ENCODE data around the gene SMAD3. TPM values are rescaled to one million over a fixed set of nuclear protein-coding genes. Genes with fewer than 3 reads are reported as not detected.

SMAD3 gene
- total RNA-seq (163 and 177 TPM in 2 replicates), polyA plus RNA-seq (55.9 and 60.3 TPM in 2 replicates), polyA minus RNA-seq (56.8 and 107 TPM in 2 replicates)
- total RNA-seq (2013) = 40.1 TPM

- Histone ChIP-seq H2AFZ (ENCODE audit: insufficient read depth, low read depth, low read length, poor library complexity, severe bottlenecking) (peak within 1 kb of the TSS; percentile 93), H3K4me2 (replicated peaks; ENCODE audit: low read depth, low read length, poor library complexity, severe bottlenecking) (peak within 1 kb of the TSS; percentile 96), H3K27ac (ENCODE audit: low read length in 2 of 2) (peak within 1 kb of the TSS; percentile 58 to 79), H3K27me3 (replicated peaks in 1 of 4; ENCODE audit: control extremely low read depth in 1 of 4, control insufficient read depth in 3 of 4, insufficient read depth in 4 of 4, low read length in 3 of 4) (no peaks in the 10 kb centered on the region), H4K20me1 (ENCODE audit: control insufficient read depth, insufficient read depth, low read length, poor library complexity, severe bottlenecking) (peaks cover 46% of the 10 kb centered on the region), H3K9ac (ENCODE audit: low read length) (peak within 1 kb of the TSS; percentile 91), H3K9me3 (ENCODE audit: control extremely low read depth in 1 of 3, control insufficient read depth in 2 of 3, insufficient read depth in 1 of 3, low read length in 2 of 3) (no peaks in the 10 kb centered on the region), H3K4me3 (ENCODE audit: control extremely low read depth in 1 of 5, extremely low read depth in 1 of 5, insufficient read depth in 1 of 5, low read depth in 2 of 5, low read length in 4 of 5) (peak within 1 kb of the TSS; percentile 42 to 99 (median 98)), H3K36me3 (replicated peaks in 1 of 2; ENCODE audit: control extremely low read depth in 1 of 2, control insufficient read depth in 1 of 2, extremely low read depth in 1 of 2, insufficient read depth in 2 of 2, low read length in 1 of 2) (peaks cover 1 to 4% of the 10 kb centered on the region in 2 experiments), H3K79me2 (ENCODE audit: control insufficient read depth, insufficient read depth, low read length) (peaks cover 45% of the 10 kb centered on the region), H3K4me1 (ENCODE audit: control insufficient read depth in 2 of 2, insufficient read depth in 2 of 2, low read length in 2 of 2) (peaks cover 33 to 51% of the 10 kb centered on the region in 2 donors)
- DNase-seq (peak; percentile 93), ATAC-seq (ENCODE audit: low read depth) (peak; percentile 74)
- peak within 1 kb of the TSS; percentile 96 for H3K4me3 Mint-ChIP-seq
- ChIA-PET CTCF (interaction anchor here (0.6 to 6.6 kb wide), 17 partner anchors 10 to 240 kb away, joined by 3 to 83 read pairs (median 4); no protein-coding TSS in a partner anchor), POLR2A (interaction anchor here (0.7 to 4.8 kb wide), 11 partner anchors 9 to 323 kb away, joined by 3 to 54 read pairs (median 4); partner anchors contain the start of genes AAGAB and IQCH)
- no peaks in the 10 kb centered on the region for H3K9me3 Mint-ChIP-seq (ENCODE audit: insufficient read depth)
- WGBS (ENCODE audit: insufficient coverage) = under 1% methylated on average over 62 of the region's 63 CpGs
- H3K27ac Mint-ChIP-seq = peak within 1 kb of the TSS; percentile 92
- intact Hi-C loops (cut with micrococcal nuclease) = loop anchor here (1.0 to 5.0 kb wide), 6 partner anchors 11 to 237 kb away; partner anchors contain the start of genes AAGAB and IQCH
- H3K4me1 Mint-ChIP-seq = peaks cover 47% of the 10 kb centered on the region
- TF ChIP-seq, protein P1, sequence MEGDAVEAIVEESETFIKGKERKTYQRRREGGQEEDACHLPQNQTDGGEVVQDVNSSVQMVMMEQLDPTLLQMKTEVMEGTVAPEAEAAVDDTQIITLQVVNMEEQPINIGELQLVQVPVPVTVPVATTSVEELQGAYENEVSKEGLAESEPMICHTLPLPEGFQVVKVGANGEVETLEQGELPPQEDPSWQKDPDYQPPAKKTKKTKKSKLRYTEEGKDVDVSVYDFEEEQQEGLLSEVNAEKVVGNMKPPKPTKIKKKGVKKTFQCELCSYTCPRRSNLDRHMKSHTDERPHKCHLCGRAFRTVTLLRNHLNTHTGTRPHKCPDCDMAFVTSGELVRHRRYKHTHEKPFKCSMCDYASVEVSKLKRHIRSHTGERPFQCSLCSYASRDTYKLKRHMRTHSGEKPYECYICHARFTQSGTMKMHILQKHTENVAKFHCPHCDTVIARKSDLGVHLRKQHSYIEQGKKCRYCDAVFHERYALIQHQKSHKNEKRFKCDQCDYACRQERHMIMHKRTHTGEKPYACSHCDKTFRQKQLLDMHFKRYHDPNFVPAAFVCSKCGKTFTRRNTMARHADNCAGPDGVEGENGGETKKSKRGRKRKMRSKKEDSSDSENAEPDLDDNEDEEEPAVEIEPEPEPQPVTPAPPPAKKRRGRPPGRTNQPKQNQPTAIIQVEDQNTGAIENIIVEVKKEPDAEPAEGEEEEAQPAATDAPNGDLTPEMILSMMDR (IDR thresholded peaks at IDR 0.05) = no peak
- no peak for TF ChIP-seq EZH2 (IDR thresholded peaks at IDR 0.05; ENCODE audit: borderline replicate concordance, insufficient read depth, low read depth, low read length, poor library complexity, severe bottlenecking)
- no peaks in the 10 kb centered on the region for H3K27me3 Mint-ChIP-seq
Measured at GRCh38 chr15:67065531-67066005, at the start of gene SMAD3. SMAD3 (plus strand) TSS chr15:67065602; CDS start chr15:67066155, 553 bp downstream.

GRCh38 chr15:67017311-67017710 is 48.1 kb upstream of the SMAD3 start:
- no peak overlapping the region for H3K4me3 ChIP-seq (ENCODE audit: control extremely low read depth in 1 of 5, extremely low read depth in 1 of 5, insufficient read depth in 1 of 5, low read depth in 2 of 5, low read length in 4 of 5)
- H3K4me1 Mint-ChIP-seq = peaks cover 4% of the 10 kb centered on the region
- intact Hi-C loops (cut with micrococcal nuclease) = no loop called here
- no peak overlapping the region for H3K4me3 Mint-ChIP-seq
- H4K20me1 ChIP-seq (ENCODE audit: control insufficient read depth, insufficient read depth, low read length, poor library complexity, severe bottlenecking) = no peaks in the 10 kb centered on the region
- no peak overlapping the region for H3K27ac Mint-ChIP-seq
- TF ChIP-seq EZH2 (IDR thresholded peaks at IDR 0.05; ENCODE audit: borderline replicate concordance, insufficient read depth, low read depth, low read length, poor library complexity, severe bottlenecking) = no peak
- TF ChIP-seq, protein P1 (IDR thresholded peaks at IDR 0.05) = no peak
- no peaks in the 10 kb centered on the region for H3K9me3 ChIP-seq (ENCODE audit: control extremely low read depth in 1 of 3, control insufficient read depth in 2 of 3, insufficient read depth in 1 of 3, low read length in 2 of 3)
- no peaks in the 10 kb centered on the region for H3K27me3 Mint-ChIP-seq
- H2AFZ ChIP-seq (ENCODE audit: insufficient read depth, low read depth, low read length, poor library complexity, severe bottlenecking) = no peak overlapping the region
- no peak overlapping the region for H3K27ac ChIP-seq (ENCODE audit: low read length in 2 of 2)
- H3K9ac ChIP-seq (ENCODE audit: low read length) = no peak overlapping the region
- H3K4me2 ChIP-seq (replicated peaks; ENCODE audit: low read depth, low read length, poor library complexity, severe bottlenecking) = no peak overlapping the region
- ATAC-seq (ENCODE audit: low read depth) (no peak), DNase-seq (no peak)
- WGBS (ENCODE audit: insufficient coverage) = 10% methylated on average over 2 of the region's 4 CpGs
- no peaks in the 10 kb centered on the region for H3K79me2 ChIP-seq (ENCODE audit: control insufficient read depth, insufficient read depth, low read length)
- no peaks in the 10 kb centered on the region for H3K9me3 Mint-ChIP-seq (ENCODE audit: insufficient read depth)
- POLR2A ChIA-PET = no interaction called here
- peaks cover 0 to 4% of the 10 kb centered on the region in 2 donors for H3K4me1 ChIP-seq (ENCODE audit: control insufficient read depth in 2 of 2, insufficient read depth in 2 of 2, low read length in 2 of 2)
- no peaks in the 10 kb centered on the region for H3K36me3 ChIP-seq (replicated peaks in 1 of 2; ENCODE audit: control extremely low read depth in 1 of 2, control insufficient read depth in 1 of 2, extremely low read depth in 1 of 2, insufficient read depth in 2 of 2, low read length in 1 of 2)
- CTCF ChIA-PET = no interaction called here
- no peaks in the 10 kb centered on the region for H3K27me3 ChIP-seq (replicated peaks in 1 of 4; ENCODE audit: control extremely low read depth in 1 of 4, control insufficient read depth in 3 of 4, insufficient read depth in 4 of 4, low read length in 3 of 4)
